Ectodermal cell (in vitro differentiated cells): Measurements from ENCODE around the gene ABCA10.

Source experiments
- H3K27ac ChIP-seq: 2 replicates; pipeline ENCODE4 v1.7.0; 2013; ENCODE audit warnings: mild to moderate bottlenecking, low read depth, low read length; ENCODE audit not compliant: insufficient read depth, poor library complexity, severe bottlenecking
- H3K27me3 ChIP-seq: 2 replicates; pipeline ENCODE4 v1.7.0; 2013; ENCODE audit warnings: mild to moderate bottlenecking, low read length; ENCODE audit not compliant: insufficient read depth, control insufficient read depth, poor library complexity, severe bottlenecking
- H3K36me3 ChIP-seq: one replicate; pipeline ENCODE4 v1.7.0; 2013; ENCODE audit warnings: low read length; ENCODE audit not compliant: control insufficient read depth, insufficient read depth
- H3K4me1 ChIP-seq: one replicate; pipeline ENCODE4 v1.7.0; 2013; ENCODE audit warnings: low read length; ENCODE audit not compliant: control insufficient read depth, insufficient read depth
- H3K4me3 ChIP-seq: 2 replicates; pipeline ENCODE4 v1.7.0; 2013; ENCODE audit warnings: low read depth, low read length, control low read depth; ENCODE audit not compliant: insufficient read depth
- H3K9me3 ChIP-seq: 2 replicates; pipeline ENCODE4 v1.7.0; 2013; ENCODE audit warnings: mild to moderate bottlenecking, low read length, moderate library complexity; ENCODE audit not compliant: control insufficient read depth
- WGBS, 2 experiments: methylation state at CpG; one replicate each; pipeline ENCODE4 v1.1.7; 2013; ENCODE audit warnings: missing lambda C conversion rate in 2 of 2; 5-methylcytosine and 5-hydroxymethylcytosine counted together

The ABCA10 gene

DNA sequence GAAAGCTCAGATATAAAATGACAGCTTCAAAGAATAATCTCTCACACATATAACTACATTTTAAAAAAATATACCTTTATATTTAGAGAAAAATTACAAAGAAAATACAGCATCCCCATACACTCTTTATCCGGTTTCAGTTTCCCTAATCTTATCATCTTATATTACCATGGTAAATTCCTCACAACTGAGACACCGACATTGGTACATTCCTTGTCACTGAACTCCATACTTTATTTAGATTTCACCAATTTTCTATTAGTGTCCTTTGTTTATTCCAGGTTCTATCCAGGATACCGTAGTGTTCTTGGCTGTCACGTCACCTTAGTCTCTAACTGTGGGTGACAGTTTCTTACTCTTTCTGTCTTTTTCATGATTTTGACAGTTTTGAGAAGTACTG, 22.0 kb upstream of the ABCA10 start:
- no peak overlapping the region for H3K27ac ChIP-seq
- no peaks in the 10 kb centered on the region for H3K4me1 ChIP-seq
- H3K4me3 ChIP-seq = no peak overlapping the region
- 90 to 95% methylated on average over 4 of the region's 4 CpGs for WGBS, 2 experiments
- H3K9me3 ChIP-seq = no peaks in the 10 kb centered on the region
- H3K27me3 ChIP-seq = no peaks in the 10 kb centered on the region
- H3K36me3 ChIP-seq = no peaks in the 10 kb centered on the region

DNA sequence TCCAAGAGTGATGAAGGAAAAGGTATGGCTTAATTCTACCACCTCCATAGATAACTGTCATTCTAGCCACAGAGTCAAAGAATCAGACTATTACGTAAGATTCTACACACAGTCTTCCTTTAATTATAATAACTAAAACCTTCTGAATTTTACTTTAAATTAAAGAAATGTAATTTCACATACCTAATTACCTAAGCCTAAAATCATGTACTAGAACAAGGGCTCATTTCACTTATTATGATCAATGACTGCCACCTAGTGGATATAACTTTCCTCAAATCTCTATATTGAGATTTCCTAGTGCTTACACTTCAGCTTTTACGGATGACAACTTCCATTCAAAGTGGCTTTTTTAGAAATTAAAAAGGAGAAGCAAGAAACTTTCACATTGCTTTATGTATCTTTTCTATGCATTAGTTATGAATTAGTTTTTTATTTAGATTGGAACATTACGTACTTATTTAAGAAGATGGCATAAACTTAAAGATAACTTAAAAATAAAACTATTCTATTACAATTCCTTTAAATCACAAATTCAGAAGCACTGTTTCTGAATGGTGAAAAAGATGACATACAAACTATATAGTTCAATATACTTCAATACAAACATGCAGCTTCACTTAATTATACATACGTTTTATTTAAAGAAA, 18.2 kb upstream of the ABCA10 start:
- H3K4me1 ChIP-seq = no peaks in the 10 kb centered on the region
- no peak overlapping the region for H3K27ac ChIP-seq
- 71 to 84% methylated on average over 1 to 3 of the region's 4 CpGs for WGBS, 2 experiments
- H3K4me3 ChIP-seq = no peak overlapping the region
- H3K9me3 ChIP-seq = no peaks in the 10 kb centered on the region
- H3K27me3 ChIP-seq = no peaks in the 10 kb centered on the region
- no peaks in the 10 kb centered on the region for H3K36me3 ChIP-seq

DNA sequence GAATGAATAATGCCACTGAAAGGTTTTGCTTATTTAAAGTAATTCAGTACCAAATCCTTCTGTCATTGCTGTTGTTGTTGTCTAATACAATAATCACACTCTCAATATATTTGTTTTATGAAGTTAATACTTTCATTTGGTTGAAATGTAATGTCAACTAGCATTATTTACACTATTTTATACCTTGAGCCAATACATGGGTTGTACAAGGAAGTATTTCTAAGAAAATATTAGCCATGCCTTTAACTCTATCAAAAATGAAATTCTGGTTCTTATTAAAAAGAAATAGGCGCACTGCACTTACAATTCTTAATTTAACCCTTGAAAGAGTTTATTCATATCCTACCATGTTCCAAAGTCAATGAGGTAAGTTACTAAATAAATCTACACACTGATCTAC, 17.6 kb upstream of the ABCA10 start:
- no peak overlapping the region for H3K4me3 ChIP-seq
- no peaks in the 10 kb centered on the region for H3K4me1 ChIP-seq
- 71 to 85% methylated on average over 1 of the region's 1 CpG for WGBS, 2 experiments
- H3K27ac ChIP-seq = no peak overlapping the region
- no peaks in the 10 kb centered on the region for H3K36me3 ChIP-seq
- H3K27me3 ChIP-seq = no peaks in the 10 kb centered on the region
- no peaks in the 10 kb centered on the region for H3K9me3 ChIP-seq

DNA sequence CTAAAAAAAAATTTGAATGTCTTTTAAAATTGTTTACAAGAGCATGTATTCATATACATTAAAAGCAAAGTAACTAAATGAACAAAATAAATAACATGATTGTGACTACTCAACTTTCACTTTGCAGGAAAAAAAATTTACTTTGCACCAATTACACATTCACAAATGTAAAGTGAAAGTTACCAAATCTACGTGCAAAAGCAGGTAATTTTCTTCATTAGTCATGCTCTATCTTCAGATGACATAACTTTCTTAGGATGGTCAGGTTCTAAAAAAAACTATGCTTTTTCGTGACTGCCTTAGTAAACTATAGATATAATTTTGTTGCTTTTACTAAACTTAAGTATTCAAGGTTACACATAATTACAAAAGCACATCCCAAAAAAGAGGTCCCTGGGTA, 17.0 kb upstream of the ABCA10 start:
- no peaks in the 10 kb centered on the region for H3K4me1 ChIP-seq
- H3K27ac ChIP-seq = no peak overlapping the region
- H3K36me3 ChIP-seq = no peaks in the 10 kb centered on the region
- no peaks in the 10 kb centered on the region for H3K27me3 ChIP-seq
- 100% methylated on average over 1 of the region's 2 CpGs; no CpG with 5 or more reads in 1 of the 2 experiments for WGBS, 2 experiments
- H3K9me3 ChIP-seq = no peaks in the 10 kb centered on the region
- no peak overlapping the region for H3K4me3 ChIP-seq

DNA sequence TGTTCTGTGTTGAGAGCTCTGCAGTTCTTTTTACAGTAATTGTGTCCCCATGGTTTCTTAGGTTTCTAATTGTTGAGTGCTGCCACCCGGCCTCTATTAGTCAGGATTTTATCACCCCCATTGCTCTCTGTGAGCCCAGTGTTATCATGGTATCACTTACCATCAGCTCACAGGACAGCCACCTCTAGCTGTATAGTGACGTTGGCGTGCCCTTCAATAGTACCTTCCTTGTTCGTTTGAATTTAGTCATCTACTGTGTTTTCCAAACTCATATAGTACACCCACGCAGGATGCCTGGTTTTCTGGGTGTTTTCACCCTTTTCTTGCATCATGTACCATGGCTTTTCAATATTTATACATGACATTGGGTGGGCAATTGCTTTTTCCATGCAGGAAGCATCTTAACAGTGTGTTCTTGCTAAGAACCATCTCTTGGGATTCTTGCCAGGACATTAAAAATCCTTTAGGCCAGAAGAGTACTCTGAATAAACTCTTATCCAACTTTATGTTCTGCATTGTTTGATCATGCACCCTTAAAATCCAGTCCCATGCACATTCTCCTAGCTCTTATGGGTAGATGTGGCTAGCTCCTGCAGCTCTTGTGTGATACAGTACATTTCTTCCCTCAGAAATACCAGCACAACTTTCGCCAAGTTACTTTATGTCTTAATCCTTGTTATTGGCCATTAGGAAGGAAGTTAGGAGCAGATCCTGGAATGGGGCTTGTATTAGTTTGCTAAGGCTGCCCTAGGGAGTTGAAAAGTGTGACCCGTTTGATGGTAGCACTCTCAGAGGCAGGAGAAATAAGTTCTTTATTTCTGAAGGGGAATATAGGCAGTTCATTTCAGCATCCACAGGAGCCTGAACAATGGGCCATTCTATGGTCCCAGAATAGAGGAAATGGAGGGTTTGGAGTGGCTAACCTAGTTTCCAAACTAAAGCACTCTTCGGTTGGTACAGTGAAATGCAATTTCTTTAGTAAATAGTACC, 11.3 kb upstream of the ABCA10 start:
- Histone ChIP-seq H3K4me3 (no peak overlapping the region), H3K27me3 (no peaks in the 10 kb centered on the region), H3K9me3 (no peaks in the 10 kb centered on the region), H3K36me3 (no peaks in the 10 kb centered on the region), H3K27ac (no peak overlapping the region), H3K4me1 (no peaks in the 10 kb centered on the region)
- 95% methylated on average over 8 of the region's 8 CpGs for WGBS, 2 experiments

DNA sequence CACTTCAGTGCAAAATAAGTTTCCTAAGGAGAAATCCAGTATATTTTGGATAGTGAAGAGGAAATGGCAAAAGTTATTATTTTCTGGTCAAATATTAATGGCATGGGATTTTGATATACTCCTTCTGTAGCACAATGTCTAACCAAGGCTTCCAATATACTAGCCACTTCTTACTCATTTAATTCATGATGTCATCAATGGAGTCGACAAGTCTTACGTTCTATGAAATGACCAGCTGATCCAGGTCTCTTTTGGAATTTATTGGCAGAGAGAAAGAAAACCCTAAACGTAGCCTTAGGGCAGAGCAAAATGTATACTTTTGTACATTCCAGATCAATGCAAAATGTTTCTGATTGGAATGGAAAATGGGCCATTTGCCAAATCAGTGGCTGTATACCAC, 8.3 kb upstream of the ABCA10 start:
- H3K27ac ChIP-seq = no peak overlapping the region
- no peaks in the 10 kb centered on the region for H3K4me1 ChIP-seq
- H3K27me3 ChIP-seq = no peaks in the 10 kb centered on the region
- H3K36me3 ChIP-seq = no peaks in the 10 kb centered on the region
- WGBS, 2 experiments = 98% methylated on average over 3 of the region's 3 CpGs
- no peaks in the 10 kb centered on the region for H3K9me3 ChIP-seq
- H3K4me3 ChIP-seq = no peak overlapping the region

DNA sequence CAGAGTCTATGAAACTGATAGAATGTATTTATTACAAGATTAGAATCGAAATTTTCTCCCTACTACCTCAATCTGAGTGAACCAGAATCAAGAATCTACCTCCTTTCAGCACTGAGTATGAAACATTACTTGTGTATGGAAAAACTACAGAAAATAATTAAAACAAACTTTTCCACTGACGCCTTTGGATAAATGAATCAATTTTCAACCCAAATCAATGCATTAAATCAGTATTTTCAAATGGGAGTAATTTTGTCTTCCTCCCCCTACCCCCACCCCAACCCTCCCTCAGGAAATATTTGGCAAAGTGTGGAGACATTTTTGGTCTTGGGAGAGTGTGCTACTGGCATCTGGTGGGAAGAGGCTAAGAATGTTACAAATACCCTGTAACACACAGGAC, 7.8 kb upstream of the ABCA10 start:
- Histone ChIP-seq H3K27me3 (no peaks in the 10 kb centered on the region), H3K4me3 (no peak overlapping the region), H3K36me3 (no peaks in the 10 kb centered on the region)

DNA sequence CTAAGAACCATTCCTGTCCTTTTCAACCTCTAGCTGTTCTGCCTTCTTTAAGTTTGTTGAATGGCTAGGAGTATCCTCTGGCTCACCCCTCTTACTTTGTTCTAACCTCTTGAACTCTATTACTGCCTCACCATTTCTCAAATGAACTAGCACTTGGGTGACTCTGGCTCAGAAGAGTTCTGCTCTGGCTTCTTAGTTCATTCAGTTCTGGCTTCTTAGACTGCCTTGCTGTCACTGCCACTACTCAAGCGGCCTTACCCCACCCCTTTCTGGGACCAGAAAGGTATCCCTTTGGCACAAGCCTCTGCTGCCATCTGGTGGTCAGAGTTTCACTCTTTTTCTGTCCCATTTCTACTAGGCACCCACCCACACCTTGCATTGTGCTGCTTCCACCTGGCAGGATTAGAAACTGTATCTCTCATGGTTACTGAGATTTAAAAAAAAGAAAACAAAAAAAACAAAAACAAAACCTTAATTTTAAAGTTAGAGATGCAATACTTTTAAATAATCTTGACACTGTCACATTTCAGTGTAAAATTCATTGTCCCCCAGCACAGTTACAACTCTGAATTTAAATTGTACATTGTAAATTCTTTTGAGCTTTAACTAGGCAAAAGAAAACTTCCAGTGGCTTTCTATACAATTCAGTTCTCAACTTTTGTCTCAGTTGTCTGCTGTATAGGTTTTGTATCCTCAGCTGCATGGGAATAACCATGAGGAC, 6.9 kb upstream of the ABCA10 start:
- H3K36me3 ChIP-seq = no peaks in the 10 kb centered on the region
- no peaks in the 10 kb centered on the region for H3K27me3 ChIP-seq
- WGBS, 2 experiments = 4% methylated on average over 1 of the region's 1 CpG

More for the DNA sequence above, 7.8 kb upstream of the ABCA10 start:
- 100% methylated on average over 1 of the region's 2 CpGs; no CpG with 5 or more reads in 1 of the 2 experiments for WGBS, 2 experiments
- Histone ChIP-seq H3K9me3 (no peaks in the 10 kb centered on the region), H3K4me1 (no peaks in the 10 kb centered on the region), H3K27ac (no peak overlapping the region)

DNA sequence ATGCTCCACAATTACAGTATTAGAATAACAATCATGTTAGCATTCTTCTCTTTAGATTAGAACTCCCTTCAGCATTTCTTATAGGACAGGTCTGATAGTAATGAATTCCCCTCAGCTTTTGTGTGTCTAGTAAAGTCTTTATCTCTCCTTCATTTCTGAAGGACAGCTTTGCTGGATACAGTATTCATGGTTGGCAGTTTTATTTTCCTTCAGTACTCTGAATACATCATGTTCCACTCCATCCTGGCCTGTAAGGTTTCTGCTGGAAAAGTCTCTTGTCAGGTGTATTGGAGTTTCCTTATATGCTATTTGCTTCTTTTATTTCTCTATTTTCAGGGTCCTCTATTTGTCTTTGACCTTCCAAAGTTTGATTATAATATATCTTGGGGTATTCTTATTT, 4.0 kb upstream of the ABCA10 start:
- no peak overlapping the region for H3K27ac ChIP-seq
- no peaks in the 10 kb centered on the region for H3K4me1 ChIP-seq
- H3K36me3 ChIP-seq = no peaks in the 10 kb centered on the region
- H3K27me3 ChIP-seq = no peaks in the 10 kb centered on the region
- H3K4me3 ChIP-seq = no peak overlapping the region
- no peaks in the 10 kb centered on the region for H3K9me3 ChIP-seq

More for the DNA sequence above, 6.9 kb upstream of the ABCA10 start:
- H3K4me3 ChIP-seq = no peak overlapping the region
- H3K4me1 ChIP-seq = no peaks in the 10 kb centered on the region
- H3K27ac ChIP-seq = no peak overlapping the region
- no peaks in the 10 kb centered on the region for H3K9me3 ChIP-seq

DNA sequence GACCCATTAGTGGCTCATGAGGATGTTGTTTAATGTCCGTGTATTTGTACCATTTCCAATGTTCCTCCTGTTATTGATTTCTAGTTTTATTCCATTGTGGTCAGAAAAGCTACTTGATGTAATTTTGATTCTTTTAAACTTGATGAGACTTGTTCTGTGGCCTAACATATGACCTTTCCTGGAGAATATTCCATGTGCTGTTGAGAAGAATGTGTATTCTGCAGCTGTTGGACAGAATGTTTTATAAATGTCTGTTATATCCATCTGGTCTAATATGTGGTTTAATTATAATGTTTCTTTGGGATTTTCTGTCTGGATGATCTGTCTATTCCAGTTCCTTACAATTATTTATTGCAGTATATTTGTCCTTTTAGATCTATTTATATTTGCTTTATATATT, 2.9 kb upstream of the ABCA10 start:
- Histone ChIP-seq H3K27ac (no peak overlapping the region), H3K4me1 (no peaks in the 10 kb centered on the region), H3K27me3 (no peaks in the 10 kb centered on the region), H3K36me3 (no peaks in the 10 kb centered on the region), H3K4me3 (no peak overlapping the region), H3K9me3 (no peaks in the 10 kb centered on the region)
- 86 to 93% methylated on average over 1 of the region's 1 CpG for WGBS, 2 experiments
